ENCODE data around the gene ACP4.
"Not testable (repeated sequence)": the region's sequence is repeated elsewhere in the genome, so short reads cannot be mapped to it uniquely, and the experiment has no call there.

Gene ACP4

DNA sequence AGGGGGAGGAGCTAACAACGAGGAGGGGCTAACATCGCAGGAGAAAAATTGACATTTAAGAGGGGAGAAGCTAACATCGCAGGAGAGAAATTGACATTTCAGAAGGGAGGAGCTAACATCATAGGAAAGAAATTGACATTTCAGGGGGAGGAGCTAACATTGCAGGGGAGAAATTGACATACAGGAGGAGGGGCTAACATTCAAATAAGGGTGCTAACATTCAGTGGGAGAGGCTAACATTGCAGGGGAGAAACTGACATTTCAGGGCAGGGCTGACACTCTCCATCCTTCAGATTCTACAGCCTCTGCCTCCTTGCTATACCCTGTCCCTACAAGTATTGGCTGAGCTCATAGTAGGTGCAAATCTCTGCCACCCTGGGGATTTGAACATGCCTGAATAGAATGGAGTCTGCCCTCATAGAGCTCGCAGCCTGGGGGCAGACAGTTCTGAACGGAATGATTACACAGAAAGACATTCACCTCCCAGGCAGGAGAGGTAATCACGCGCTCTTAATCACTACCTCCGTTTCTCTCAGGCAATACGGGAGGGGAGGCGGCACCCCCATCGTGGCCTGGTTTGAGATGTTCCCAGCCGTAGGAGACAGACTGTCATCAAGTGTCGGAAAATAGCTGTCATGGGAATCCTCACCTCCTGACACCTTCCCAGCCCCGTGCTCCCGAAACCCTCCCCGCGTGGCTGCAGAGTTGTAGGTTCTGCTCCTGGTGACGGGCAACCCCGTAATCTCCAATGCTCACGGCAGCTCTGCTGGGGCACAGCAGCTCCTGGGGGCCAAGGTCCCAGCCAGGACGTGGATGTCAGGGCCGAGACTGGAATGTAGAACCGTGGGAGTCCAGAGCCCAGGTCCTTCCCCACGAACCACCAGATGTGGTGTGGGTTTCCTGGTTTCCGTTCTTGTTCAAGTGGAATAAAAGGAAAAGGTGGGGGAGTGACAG lies 10.4 kb upstream of the ACP4 start:
- TF ChIP-seq, protein P1, sequence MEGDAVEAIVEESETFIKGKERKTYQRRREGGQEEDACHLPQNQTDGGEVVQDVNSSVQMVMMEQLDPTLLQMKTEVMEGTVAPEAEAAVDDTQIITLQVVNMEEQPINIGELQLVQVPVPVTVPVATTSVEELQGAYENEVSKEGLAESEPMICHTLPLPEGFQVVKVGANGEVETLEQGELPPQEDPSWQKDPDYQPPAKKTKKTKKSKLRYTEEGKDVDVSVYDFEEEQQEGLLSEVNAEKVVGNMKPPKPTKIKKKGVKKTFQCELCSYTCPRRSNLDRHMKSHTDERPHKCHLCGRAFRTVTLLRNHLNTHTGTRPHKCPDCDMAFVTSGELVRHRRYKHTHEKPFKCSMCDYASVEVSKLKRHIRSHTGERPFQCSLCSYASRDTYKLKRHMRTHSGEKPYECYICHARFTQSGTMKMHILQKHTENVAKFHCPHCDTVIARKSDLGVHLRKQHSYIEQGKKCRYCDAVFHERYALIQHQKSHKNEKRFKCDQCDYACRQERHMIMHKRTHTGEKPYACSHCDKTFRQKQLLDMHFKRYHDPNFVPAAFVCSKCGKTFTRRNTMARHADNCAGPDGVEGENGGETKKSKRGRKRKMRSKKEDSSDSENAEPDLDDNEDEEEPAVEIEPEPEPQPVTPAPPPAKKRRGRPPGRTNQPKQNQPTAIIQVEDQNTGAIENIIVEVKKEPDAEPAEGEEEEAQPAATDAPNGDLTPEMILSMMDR (IDR thresholded peaks at IDR 0.05; ENCODE audit: low read depth, low read length) = no peak
- no peak overlapping the region for H3K4me3 ChIP-seq (ENCODE audit: low read depth, low read length)

DNA sequence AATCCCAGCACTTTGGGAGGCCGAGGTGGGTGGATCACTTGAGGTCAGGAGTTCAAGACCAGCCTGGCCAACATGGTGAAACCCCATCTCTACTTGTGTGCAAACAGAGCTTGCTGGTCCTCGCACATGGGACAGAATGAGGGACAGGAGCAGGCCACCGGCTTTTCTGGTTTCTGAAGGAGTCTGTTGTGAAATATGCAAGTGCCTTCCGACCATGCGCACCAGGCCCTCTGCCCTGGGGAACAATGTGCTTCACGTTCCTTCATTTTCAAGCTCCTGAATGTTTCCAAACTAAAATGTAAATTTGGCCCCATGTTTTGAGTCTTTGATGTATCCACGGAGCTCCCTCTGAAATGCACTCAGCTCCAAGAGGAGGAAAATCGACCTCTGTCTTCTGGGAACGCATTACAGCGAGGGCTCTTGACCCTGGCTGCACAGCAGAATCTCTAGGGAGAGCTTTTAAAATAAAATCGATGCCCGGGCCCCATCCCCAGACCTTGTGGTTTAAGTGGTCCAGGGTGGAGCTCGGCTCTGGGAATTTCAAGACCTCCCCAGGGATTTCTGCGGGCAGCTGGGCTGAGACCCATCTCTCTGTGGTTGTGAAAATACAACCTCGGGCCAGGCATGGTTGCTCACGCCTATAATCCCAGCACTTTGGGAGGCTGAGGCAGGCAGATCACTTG lies 9.3 kb upstream of the ACP4 start:
- H3K4me3 ChIP-seq (ENCODE audit: low read depth, low read length) = no peak overlapping the region
- TF ChIP-seq, protein P1 (IDR thresholded peaks at IDR 0.05; ENCODE audit: low read depth, low read length) = no peak

DNA sequence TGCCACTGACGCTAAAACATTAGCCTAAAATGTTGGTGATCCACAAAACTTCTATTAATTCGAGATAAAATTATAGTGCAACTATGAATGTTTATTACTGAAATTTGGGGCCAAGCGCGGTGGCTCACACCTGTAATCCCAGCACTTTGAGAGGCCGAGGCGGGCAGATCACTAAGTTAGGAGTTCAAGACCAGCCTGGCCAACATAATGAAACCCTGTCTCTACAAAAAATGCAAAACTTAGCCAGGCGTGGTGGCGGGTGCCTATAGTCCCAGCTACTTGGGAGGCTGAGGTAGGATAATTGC lies 6.4 kb upstream of the ACP4 start:
- not testable (repeated sequence) for H3K4me3 ChIP-seq (ENCODE audit: low read depth, low read length)

DNA sequence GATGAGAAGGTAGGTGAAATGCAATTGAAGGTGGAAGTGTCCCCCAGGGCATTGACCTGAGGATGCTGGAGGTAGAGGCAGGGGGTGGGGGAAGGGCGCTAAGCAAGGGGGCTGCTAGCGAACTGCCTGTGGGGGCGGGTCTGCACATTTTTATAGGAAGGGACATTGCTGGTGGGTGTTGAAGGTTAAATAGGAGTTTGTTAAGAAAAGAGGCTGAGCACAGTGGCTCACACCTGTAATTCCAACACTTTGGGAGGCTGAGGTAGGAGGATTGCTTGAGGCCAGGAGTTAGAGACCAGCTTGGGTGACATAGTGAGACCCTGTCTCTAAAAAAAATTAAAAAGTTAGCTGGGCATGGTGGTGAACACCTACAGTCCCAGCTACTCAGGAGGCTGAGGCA lies 5.5 kb upstream of the ACP4 start:
- no peak overlapping the region for H3K4me3 ChIP-seq (ENCODE audit: low read depth, low read length)
- TF ChIP-seq, protein P1 (IDR thresholded peaks at IDR 0.05; ENCODE audit: low read depth, low read length) = no peak

DNA sequence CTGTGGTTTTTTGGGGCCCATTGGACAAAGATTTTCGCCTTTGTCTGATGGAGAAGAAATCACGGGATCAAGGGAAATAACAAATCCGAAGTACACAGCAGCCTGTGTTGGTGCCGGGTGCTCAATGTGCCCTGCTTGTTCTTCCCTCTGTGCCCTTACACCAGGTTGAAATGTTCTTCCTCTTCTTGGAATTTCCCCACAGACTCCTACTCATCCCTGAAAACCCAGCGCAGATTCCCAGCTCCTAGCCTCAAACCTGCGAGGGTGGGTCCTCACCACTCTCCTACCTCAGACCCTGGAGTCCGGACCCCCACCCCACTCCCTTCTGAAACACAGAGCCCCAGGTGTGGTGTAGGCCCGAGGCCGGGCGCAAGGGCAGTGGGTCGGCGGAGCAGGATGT lies 4.9 kb upstream of the ACP4 start:
- no peak overlapping the region for H3K4me3 ChIP-seq (ENCODE audit: low read depth, low read length)
- TF ChIP-seq, protein P1 (IDR thresholded peaks at IDR 0.05; ENCODE audit: low read depth, low read length) = no peak

DNA sequence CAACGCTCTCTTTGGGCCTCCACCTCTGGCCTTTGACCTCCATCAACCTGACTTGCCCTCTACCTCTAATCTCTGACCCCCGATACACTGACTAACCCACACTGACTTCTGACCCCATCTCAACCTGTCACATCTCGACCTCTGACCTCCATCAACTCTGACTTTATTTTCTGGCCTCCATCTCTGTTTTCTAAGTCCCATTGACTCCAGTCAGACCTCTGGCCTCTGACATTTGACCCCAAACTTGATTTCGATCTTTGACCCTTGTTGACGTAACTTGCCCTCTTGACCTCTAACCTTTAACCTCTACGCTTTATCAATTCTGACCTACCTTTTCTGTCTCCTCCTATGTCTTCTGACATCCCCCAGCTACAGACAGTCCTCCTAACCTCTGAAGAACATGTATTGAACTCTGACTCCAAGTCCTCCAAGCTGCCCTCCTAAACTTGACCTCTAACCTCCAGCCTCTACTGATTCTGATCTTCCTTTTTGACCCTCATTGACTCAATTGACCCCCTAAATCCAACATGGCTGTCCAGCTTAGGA lies 780 bp downstream of the ACP4 start:
- TF ChIP-seq, protein P1 (IDR thresholded peaks at IDR 0.05; ENCODE audit: low read depth, low read length) = no peak
- no peak overlapping the region for H3K4me3 ChIP-seq (ENCODE audit: low read depth, low read length)

DNA sequence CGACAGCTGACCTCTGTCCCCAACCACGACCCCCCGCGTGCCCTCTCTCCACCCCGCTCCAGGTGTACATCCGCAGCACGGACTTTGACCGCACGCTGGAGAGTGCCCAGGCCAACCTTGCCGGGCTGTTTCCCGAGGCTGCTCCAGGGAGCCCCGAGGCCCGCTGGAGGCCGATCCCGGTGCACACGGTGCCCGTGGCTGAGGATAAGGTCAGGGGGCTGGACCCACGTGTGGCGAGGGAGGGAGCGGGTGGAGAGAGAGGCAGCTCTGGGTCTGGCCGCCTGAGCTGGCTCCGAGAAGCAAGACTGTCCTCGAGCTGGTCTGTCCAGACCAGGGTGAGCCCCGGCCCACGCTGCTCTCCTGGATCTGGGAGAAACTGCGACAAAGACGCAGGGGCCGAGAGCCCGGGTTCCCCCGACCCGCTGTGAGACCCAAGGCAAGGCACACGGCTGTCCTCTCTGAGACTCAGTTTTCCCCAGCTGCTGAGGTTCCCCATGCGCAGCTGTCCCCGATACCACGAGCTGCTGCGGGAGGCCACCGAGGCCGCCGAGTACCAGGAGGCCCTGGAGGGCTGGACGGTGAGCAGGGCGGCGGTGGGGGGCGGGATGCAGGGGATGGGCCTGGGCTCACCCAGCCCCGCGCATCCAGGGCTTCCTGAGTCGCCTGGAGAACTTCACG lies 1.5 kb downstream of the ACP4 start:
- no peak overlapping the region for H3K4me3 ChIP-seq (ENCODE audit: low read depth, low read length)

More for the DNA sequence above, 1.5 kb downstream of the ACP4 start:
- TF ChIP-seq, protein P1 (IDR thresholded peaks at IDR 0.05; ENCODE audit: low read depth, low read length) = no peak

Data from WI38 (cell line).